Measurements from ENCODE around the gene HACL1.

The HACL1 gene

DNA sequence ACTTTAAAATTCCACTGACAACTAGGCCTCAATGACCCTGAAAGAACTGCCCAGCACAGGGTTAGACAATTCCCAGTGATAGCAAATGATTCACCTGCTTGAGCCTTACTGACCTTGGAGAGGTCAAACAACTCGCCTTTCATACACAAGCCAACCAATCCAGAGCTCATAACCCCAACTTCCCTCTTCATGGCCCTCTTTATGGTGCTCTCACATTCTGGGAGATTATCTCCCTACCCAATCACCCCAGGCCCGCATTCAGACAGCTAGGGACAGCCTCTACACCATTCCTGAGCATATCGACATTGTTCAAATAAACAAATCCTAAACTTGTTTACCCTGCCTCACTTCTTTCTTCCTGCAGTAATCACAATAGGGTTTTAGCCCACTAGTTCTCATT, 47.6 kb downstream of the HACL1 start:
- Histone ChIP-seq H3K27me3 (ENCODE audit: insufficient read depth, low read length) (no peaks in the 10 kb centered on the region), H2AFZ (ENCODE audit: insufficient read depth, low read length, poor library complexity) (no peak overlapping the region), H3K23ac (ENCODE audit: low read length) (peak overlapping the region; percentile 33), H2BK12ac (ENCODE audit: low read length) (no peak overlapping the region), H3K9ac (ENCODE audit: low read length) (no peak overlapping the region), H3K4me1 (ENCODE audit: control insufficient read depth in 1 of 2, insufficient read depth in 2 of 2, low read length in 2 of 2) (peaks cover 0 to 3% of the 10 kb centered on the region in 2 experiments), H3K79me1 (ENCODE audit: low read length) (peaks cover 2% of the 10 kb centered on the region), H3K4ac (ENCODE audit: low read depth, low read length) (no peak overlapping the region), H2AK5ac (ENCODE audit: low read length) (no peak overlapping the region), H3K4me3 (ENCODE audit: low read depth, low read length) (no peak overlapping the region), H3K9me3 (ENCODE audit: insufficient read depth, low read depth, low read length) (no peaks in the 10 kb centered on the region), H2BK5ac (ENCODE audit: low read depth, low read length, poor library complexity) (no peak overlapping the region), H2BK120ac (ENCODE audit: insufficient read depth, low read length, poor library complexity) (no peak overlapping the region), H3K14ac (ENCODE audit: low read length) (no peak overlapping the region), H4K8ac (ENCODE audit: low read depth, low read length) (no peak overlapping the region), H4K12ac (ENCODE audit: low read depth, low read length) (no peak overlapping the region), H3K4me2 (ENCODE audit: low read length) (no peak overlapping the region), H4K91ac (ENCODE audit: low read depth, low read length) (no peak overlapping the region), H3K18ac (ENCODE audit: low read length) (no peak overlapping the region), H3K79me2 (ENCODE audit: control insufficient read depth, insufficient read depth, low read length, poor library complexity) (no peaks in the 10 kb centered on the region), H3K36me3 (ENCODE audit: control insufficient read depth in 1 of 2, insufficient read depth in 2 of 2, low read length in 2 of 2) (no peaks in the 10 kb centered on the region), H3K27ac (ENCODE audit: low read depth, low read length) (no peak overlapping the region)
- no CpG with 5 or more reads among the region's 3 CpGs for WGBS (ENCODE audit: extremely low coverage, insufficient coverage, insufficient read length)
- DNase-seq, result peak in 1 of 2 donors; percentile 56

DNA sequence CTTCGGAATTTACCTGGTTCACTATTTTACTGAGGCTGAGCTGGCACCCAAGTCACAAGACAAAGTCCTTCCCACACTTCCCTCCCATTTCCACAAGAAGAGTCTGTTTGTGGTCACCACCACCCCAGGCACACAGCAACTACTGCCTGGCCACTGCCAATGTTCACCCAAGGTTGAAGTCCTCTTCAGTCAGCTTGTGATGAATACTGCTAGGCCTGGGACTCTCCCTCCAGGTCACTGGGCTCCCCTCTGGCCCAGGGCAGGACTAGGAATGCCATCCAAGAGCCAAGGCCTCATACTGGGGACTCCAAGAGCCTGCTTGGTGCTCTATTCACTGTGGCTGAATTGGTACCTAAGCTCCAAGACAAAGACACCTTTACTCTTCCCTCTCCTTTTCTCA, 49.5 kb downstream of the HACL1 start:
- H3K4me2 ChIP-seq (ENCODE audit: low read length), result no peak overlapping the region
- no CpG with 5 or more reads among the region's 1 CpG for whole genome bisulfite sequencing (ENCODE audit: extremely low coverage, insufficient coverage, insufficient read length)
- no peak overlapping the region for H4K8ac ChIP-seq (ENCODE audit: low read depth, low read length)
- no peak overlapping the region for H2BK5ac ChIP-seq (ENCODE audit: low read depth, low read length, poor library complexity)
- no peak overlapping the region for H2BK120ac ChIP-seq (ENCODE audit: insufficient read depth, low read length, poor library complexity)
- no peaks in the 10 kb centered on the region for H3K36me3 ChIP-seq (ENCODE audit: control insufficient read depth in 1 of 2, insufficient read depth in 2 of 2, low read length in 2 of 2)
- H3K79me2 ChIP-seq (ENCODE audit: control insufficient read depth, insufficient read depth, low read length, poor library complexity), result no peaks in the 10 kb centered on the region
- H2AK5ac ChIP-seq (ENCODE audit: low read length), result no peak overlapping the region
- H3K27me3 ChIP-seq (ENCODE audit: insufficient read depth, low read length), result no peaks in the 10 kb centered on the region
- H3K18ac ChIP-seq (ENCODE audit: low read length), result no peak overlapping the region
- no peak overlapping the region for H2BK12ac ChIP-seq (ENCODE audit: low read length)
- H3K27ac ChIP-seq (ENCODE audit: low read depth, low read length), result no peak overlapping the region
- no peak overlapping the region for H3K9ac ChIP-seq (ENCODE audit: low read length)
- H3K23ac ChIP-seq (ENCODE audit: low read length), result no peak overlapping the region
- no peaks in the 10 kb centered on the region for H3K4me1 ChIP-seq (ENCODE audit: control insufficient read depth in 1 of 2, insufficient read depth in 2 of 2, low read length in 2 of 2)
- H4K91ac ChIP-seq (ENCODE audit: low read depth, low read length), result no peak overlapping the region
- H3K79me1 ChIP-seq (ENCODE audit: low read length), result no peaks in the 10 kb centered on the region
- H3K9me3 ChIP-seq (ENCODE audit: insufficient read depth, low read depth, low read length), result no peaks in the 10 kb centered on the region
- no peak overlapping the region for H3K4me3 ChIP-seq (ENCODE audit: low read depth, low read length)
- no peak overlapping the region for H3K14ac ChIP-seq (ENCODE audit: low read length)
- H4K12ac ChIP-seq (ENCODE audit: low read depth, low read length), result no peak overlapping the region
- H2AFZ ChIP-seq (ENCODE audit: insufficient read depth, low read length, poor library complexity), result no peak overlapping the region
- no peak overlapping the region for H3K4ac ChIP-seq (ENCODE audit: low read depth, low read length)
- DNase-seq, result no peak

GRCh38 chr3:15549846-15550245, 51.5 kb downstream of the HACL1 start:
- H3K79me1 ChIP-seq (ENCODE audit: low read length), result no peaks in the 10 kb centered on the region
- H3K4me3 ChIP-seq (ENCODE audit: low read depth, low read length), result no peak overlapping the region
- no peak overlapping the region for H2BK5ac ChIP-seq (ENCODE audit: low read depth, low read length, poor library complexity)
- H4K8ac ChIP-seq (ENCODE audit: low read depth, low read length), result no peak overlapping the region
- H3K27me3 ChIP-seq (ENCODE audit: insufficient read depth, low read length), result no peaks in the 10 kb centered on the region
- H3K14ac ChIP-seq (ENCODE audit: low read length), result no peak overlapping the region
- H2AK5ac ChIP-seq (ENCODE audit: low read length), result no peak overlapping the region
- H3K18ac ChIP-seq (ENCODE audit: low read length), result no peak overlapping the region
- H3K23ac ChIP-seq (ENCODE audit: low read length), result no peak overlapping the region
- no CpG with 5 or more reads among the region's 6 CpGs for WGBS (ENCODE audit: extremely low coverage, insufficient coverage, insufficient read length)
- no peak overlapping the region for H2BK120ac ChIP-seq (ENCODE audit: insufficient read depth, low read length, poor library complexity)
- DNase-seq, result no peak
- no peak overlapping the region for H4K12ac ChIP-seq (ENCODE audit: low read depth, low read length)
- no peaks in the 10 kb centered on the region for H3K4me1 ChIP-seq (ENCODE audit: control insufficient read depth in 1 of 2, insufficient read depth in 2 of 2, low read length in 2 of 2)
- no peak overlapping the region for H4K91ac ChIP-seq (ENCODE audit: low read depth, low read length)
- no peak overlapping the region for H3K4me2 ChIP-seq (ENCODE audit: low read length)
- no peak overlapping the region for H2AFZ ChIP-seq (ENCODE audit: insufficient read depth, low read length, poor library complexity)
- no peak overlapping the region for H3K4ac ChIP-seq (ENCODE audit: low read depth, low read length)
- no peaks in the 10 kb centered on the region for H3K9me3 ChIP-seq (ENCODE audit: insufficient read depth, low read depth, low read length)
- no peak overlapping the region for H3K9ac ChIP-seq (ENCODE audit: low read length)
- no peaks in the 10 kb centered on the region for H3K79me2 ChIP-seq (ENCODE audit: control insufficient read depth, insufficient read depth, low read length, poor library complexity)
- H3K36me3 ChIP-seq (ENCODE audit: control insufficient read depth in 1 of 2, insufficient read depth in 2 of 2, low read length in 2 of 2), result no peaks in the 10 kb centered on the region
- no peak overlapping the region for H2BK12ac ChIP-seq (ENCODE audit: low read length)
- H3K27ac ChIP-seq (ENCODE audit: low read depth, low read length), result no peak overlapping the region

DNA sequence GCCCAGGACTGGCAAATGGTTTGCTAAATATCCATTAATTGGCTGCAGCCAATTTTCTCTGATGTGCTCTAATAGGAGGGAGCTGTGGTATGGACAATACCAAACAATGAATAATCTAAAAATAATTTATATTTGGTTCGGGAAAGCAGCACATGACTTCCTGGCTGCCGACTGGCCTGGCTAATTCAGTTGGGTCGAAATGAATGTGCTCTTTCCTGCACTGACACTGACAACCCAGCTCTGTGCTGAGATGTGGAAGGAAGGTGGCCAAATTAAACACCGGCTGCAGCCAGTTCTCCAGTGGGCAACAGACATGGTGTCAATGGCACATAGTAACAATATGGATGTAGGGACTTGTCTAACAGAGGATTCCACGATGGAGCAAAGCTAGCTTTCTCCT, 58.8 kb downstream of the HACL1 start:
- no peak overlapping the region for H3K18ac ChIP-seq (ENCODE audit: low read length)
- H3K79me1 ChIP-seq (ENCODE audit: low read length), result no peaks in the 10 kb centered on the region
- H2BK5ac ChIP-seq (ENCODE audit: low read depth, low read length, poor library complexity), result no peak overlapping the region
- WGBS (ENCODE audit: extremely low coverage, insufficient coverage, insufficient read length), result no CpG with 5 or more reads among the region's 5 CpGs
- H3K4me1 ChIP-seq (ENCODE audit: control insufficient read depth in 1 of 2, insufficient read depth in 2 of 2, low read length in 2 of 2), result no peaks in the 10 kb centered on the region
- no peak overlapping the region for H3K4me3 ChIP-seq (ENCODE audit: low read depth, low read length)
- H3K14ac ChIP-seq (ENCODE audit: low read length), result no peak overlapping the region
- H3K4ac ChIP-seq (ENCODE audit: low read depth, low read length), result no peak overlapping the region
- H3K27ac ChIP-seq (ENCODE audit: low read depth, low read length), result no peak overlapping the region
- H3K9me3 ChIP-seq (ENCODE audit: insufficient read depth, low read depth, low read length), result no peaks in the 10 kb centered on the region
- H3K23ac ChIP-seq (ENCODE audit: low read length), result no peak overlapping the region
- H3K9ac ChIP-seq (ENCODE audit: low read length), result no peak overlapping the region
- H3K36me3 ChIP-seq (ENCODE audit: control insufficient read depth in 1 of 2, insufficient read depth in 2 of 2, low read length in 2 of 2), result no peaks in the 10 kb centered on the region
- no peaks in the 10 kb centered on the region for H3K79me2 ChIP-seq (ENCODE audit: control insufficient read depth, insufficient read depth, low read length, poor library complexity)
- no peak overlapping the region for H4K12ac ChIP-seq (ENCODE audit: low read depth, low read length)
- H4K8ac ChIP-seq (ENCODE audit: low read depth, low read length), result no peak overlapping the region
- H2AK5ac ChIP-seq (ENCODE audit: low read length), result no peak overlapping the region
- no peak overlapping the region for H4K91ac ChIP-seq (ENCODE audit: low read depth, low read length)
- H2AFZ ChIP-seq (ENCODE audit: insufficient read depth, low read length, poor library complexity), result no peak overlapping the region
- no peak overlapping the region for H2BK120ac ChIP-seq (ENCODE audit: insufficient read depth, low read length, poor library complexity)
- DNase-seq, result no peak
- H3K4me2 ChIP-seq (ENCODE audit: low read length), result no peak overlapping the region
- H2BK12ac ChIP-seq (ENCODE audit: low read length), result no peak overlapping the region
- H3K27me3 ChIP-seq (ENCODE audit: insufficient read depth, low read length), result no peaks in the 10 kb centered on the region

Data from trophoblast cell (in vitro differentiated cells and primary cell).